NOMO-1 treated with dmso at 0.1 percent for 144 hours (cell line): Measurements from ENCODE around the gene GBX1.

ENCODE experiments used
- DNase-seq: peaks from one replicate; lab custom pipeline; 2025; ENCODE audit not compliant: unreplicated experiment; lab: John Stamatoyannopoulos, UW

Gene GBX1

DNA sequence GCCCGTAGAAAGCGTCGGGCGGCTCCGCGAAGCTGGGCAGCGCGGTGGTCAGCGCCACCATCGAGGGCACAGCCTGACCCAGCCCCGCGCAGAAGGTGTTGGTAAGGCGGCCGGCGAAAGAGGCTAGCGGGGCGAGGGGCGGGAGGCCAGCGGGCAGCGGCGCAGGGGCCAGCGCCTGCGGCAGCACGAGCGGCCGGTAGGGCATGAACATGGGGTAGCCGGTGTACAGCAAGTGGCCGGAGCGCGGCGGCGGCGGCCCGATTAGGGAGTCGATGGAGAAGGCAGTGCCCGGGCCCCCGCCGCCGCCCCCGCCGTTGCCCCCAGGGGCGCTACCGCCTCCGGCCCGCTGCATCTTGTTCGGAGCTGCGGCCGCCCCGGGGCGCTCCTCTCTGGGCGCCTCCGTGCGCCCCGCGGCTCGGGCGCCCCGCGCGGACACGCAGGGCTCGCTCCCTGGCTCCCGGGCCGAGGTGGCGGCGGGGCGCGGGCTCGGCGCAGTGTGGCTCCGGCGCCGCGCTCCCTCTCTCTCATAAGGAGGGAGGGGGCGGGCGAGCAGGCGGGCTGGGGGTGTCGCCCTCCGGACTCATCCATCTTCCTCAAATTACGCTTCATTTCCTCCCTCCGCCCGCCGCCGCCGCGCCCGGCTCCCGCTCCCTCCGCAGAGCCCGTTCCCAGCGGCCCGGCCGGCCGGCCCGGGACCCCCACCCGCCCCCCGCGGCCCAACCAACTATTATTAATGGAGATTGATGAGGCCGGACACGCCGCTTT is at the start of gene GBX1:
Gene GBX1, minus strand, starts transcription at position 498 of the 765 bp plus-strand sequence. Its CDS starts 146 bp downstream, at position 352.
- DNase-seq = no peak

DNA sequence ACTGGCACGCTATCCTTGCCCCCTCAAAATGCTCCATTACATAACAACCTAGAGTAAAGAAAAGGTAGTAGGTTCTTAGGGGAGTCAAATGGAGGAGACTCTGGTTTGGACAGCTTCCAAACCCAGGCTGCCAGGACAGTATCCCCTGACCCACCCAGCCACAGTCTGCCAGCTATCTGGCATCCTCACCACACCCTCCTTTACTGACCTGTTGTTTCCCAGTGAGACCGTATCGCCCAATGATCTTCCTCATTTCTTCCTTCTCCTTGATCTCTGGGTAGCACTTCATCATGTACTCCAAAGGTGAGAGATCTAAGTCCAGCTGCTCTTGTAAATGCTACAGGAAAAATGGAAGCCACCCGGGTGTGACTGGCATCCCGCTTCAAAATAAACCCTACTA is 47.9 kb upstream of the GBX1 start:
- no peak for DNase-seq

DNA sequence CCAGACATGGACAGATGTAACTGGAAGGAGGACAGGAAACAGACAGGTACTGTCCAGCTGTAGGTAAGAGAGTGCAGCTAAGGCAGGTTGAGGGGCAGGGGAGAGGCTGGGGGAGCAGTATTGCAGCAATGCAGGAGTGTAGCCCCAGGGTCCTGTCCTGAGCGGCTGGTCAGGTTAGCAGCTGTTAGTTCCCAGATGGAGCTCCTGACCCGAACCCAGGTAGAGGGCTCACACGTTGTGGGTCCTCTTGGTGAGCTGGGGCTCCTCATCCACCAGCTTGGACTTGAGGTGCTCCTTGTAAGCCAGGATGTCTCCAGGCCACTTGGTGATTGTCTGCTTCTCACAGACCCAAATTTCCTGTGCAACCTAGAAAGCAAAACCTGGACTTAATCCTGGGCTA is 46.3 kb upstream of the GBX1 start:
- no peak for DNase-seq

DNA sequence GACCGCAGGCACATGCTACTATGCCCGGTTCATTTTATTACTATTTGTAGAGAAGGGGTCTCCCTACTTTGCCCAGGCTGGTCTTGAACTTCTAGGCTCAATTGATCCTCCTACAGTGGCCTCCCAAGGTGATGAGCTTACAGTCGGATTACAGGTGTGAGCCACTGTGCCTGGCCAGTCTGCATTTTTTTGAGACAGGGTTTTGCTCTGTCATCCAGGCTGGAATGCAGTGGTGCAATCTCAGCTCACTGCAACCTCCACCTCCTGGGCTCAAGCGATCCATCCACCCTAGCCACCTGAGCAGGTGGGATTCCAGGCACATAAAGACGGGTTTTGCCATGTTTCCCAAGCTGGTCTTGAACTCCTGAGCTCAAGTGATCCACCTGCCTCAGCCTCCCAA is 45.1 kb upstream of the GBX1 start:
- DNase-seq = no peak

DNA sequence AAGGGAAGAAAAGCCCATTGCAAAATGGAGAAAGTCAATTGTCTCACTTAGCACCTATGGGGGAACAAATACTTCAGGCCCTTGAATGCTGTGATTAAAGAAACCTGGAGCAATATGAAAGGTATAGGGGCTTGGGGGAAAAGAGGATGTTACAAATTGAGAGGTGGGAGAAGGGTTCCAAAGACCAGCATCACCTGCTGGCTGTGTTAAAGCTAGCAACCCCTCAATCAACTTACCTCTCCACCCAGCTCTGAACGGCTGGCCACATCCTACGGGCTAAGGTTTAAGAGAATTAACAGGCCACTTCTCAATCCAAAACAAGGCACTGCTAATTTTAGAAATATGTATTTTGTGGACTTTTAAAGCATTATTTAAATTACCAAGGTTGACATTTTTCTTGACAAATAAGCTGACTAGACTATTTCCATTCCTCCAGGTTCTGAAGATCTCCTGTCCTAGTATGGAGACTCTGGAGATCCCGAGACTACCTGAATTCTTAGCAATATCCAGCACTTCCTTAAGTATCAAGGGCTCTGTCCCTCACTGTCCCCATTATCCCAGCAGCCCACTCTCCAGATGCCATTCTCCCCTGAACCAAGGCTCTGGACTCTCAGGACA is 43.8 kb upstream of the GBX1 start:
- DNase-seq = no peak

DNA sequence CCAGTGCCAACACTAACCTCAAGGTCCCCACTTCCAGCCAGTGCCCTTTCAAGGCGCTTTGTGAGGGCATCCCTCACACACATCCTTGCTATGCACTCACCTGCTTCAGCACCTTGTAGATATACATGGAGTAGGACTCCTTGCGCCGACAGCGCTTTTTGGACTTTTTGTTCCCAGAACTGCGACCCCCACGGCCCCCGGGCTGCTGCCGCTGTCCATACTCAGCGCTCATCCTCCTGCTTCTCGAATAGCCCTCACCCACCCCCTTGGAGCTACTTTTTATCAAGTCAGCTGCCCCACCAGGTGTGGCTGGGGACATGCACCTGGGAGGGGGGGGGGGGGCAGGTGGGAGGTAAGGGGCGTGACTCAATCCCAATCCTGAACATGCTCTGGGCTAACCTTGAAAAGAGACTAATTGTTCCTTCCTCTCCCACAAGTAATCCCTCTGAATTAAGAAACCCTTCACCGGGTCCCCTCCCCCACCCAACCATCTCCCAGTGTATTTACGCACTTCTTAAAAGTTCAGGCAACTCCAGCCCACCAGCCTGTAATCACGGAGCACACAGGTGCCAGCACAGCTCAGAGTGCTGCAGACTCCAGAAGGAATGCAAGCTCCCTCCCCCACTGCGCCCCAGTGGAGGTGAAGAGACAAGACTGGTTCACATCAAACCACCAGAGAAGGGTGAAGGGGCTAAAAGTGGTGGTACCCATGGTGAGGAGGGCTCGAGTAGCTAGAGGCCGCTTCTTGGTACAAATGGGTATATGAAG is 42.8 kb upstream of the GBX1 start, which contains the start of gene H2BK1:
Gene H2BK1, minus strand, starts transcription at position 402 of the 768 bp plus-strand sequence. Its CDS starts 170 bp downstream, at position 232.
- no peak for DNase-seq

DNA sequence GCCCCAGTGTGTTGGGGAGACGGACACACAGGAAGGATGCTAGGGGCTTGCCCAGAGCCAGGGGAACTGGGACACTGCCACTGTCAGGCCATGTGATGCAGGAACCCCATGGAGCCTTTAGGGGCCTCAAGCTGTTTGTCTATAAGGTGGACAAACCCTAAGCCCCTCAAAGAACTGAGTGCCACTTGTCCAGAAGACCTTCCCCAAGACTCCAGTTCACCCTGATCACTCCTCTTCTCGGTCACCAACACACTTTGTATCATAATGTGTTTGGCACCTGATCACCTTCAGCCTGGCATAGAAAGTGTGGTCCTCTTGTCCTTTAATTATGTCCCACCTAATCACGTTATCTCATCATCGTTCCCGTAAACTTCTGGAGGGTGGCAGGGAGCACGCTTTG is 42.1 kb upstream of the GBX1 start:
- DNase-seq = no peak

DNA sequence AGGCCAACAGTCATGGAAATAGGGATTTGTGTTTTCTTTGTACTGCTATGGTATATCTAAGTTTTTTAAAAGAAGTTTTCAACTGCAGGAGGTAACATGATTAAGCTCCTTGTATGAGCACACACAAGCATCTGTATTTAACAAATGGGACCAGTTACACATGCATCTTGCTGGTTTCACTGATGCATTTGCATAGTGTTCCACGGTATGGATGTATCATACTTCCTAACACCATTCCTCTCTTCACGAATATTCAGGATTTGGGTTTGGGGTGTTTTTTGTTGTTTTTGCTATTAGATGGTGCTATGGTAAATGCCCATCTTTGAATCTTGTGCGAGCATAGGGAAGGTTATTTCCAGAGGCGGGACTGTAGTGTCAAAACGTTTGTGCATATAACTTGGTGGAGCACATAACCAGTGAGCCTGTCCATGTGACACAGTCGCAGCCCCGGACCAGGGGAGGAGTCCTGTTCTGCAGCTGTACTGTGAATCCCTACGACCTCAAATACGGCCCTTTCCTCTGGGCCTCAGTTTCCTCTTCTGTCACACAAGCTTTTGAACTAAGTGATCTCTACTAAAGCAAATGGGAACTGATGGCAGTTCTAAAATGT is 40.9 kb upstream of the GBX1 start:
- no peak for DNase-seq

DNA sequence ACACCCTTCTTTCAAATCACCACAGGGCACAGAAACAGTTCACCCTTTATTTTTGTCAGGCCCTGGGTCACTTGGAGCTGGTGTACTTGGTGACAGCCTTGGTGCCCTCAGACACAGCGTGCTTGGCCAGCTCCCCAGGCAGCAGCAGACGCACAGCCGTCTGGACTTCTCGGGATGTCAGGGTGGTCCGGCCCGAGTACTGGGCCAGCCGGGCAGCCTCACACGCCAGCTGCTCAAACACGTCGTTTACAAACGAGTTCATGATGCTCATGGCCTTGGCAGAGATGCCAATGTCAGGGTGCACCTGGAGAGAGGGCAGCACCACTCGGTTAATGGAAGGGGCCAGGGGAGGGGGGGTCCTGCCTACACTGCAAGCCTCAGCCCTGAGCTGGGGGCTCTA is 40.3 kb upstream of the GBX1 start:
- DNase-seq = no peak

DNA sequence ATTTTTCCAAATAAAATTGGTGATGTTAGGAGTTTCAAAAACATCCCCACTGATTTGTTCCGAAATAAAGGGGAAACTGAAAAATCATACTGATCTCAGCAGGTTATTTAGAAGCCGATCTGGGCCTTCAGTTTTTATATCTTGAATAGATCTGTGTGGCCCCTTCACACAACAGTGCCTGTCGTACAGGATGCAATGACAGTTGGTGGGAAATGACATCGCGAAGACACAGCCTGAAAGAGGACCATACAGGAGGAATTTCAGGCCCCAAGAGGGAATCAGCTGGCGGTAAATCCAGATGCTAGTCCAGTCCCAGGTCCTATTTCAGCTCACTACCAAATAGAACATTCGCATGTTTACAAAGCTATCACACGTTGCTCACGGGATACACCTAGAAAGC is 39.8 kb upstream of the GBX1 start:
- no peak for DNase-seq

DNA sequence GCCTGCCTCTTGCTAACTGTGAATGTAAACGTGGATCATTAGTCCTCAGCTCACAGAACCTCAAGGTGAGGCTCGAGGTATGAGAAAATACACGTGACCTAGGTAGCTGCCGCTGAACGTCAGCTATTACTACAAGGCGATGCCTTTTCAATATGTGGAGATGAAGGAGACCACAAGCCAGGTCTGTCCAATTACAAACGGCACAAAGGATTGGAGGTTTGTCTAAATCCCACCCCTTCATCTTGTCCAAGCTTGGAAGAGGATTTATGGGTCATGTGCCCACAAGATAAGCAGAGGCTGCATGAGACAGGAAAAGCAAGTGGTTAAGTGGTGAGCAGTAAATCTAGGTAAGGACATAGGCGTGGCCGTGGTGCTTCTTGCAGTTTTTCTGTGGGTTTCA is 39.4 kb upstream of the GBX1 start:
- DNase-seq = no peak

DNA sequence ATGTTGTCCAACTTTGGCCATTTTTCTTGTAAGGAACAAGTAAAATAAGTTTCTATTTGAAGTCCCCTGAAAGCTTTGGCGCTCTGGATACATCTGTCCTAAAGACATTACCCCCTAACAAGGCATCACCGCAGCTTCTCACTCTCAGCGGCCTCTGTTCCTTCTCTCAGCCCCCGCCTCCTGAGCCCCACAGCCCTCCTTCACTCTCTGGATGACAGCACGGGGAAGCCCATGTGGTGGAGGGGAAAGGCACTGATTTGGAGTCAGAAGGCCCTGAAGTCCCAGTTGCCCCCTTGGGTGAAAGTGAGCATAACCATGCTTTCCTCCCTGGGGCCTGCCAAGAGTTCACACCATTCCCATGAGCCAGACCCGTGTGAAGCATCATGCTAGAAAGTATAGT is 38.2 kb upstream of the GBX1 start:
- no peak for DNase-seq

DNA sequence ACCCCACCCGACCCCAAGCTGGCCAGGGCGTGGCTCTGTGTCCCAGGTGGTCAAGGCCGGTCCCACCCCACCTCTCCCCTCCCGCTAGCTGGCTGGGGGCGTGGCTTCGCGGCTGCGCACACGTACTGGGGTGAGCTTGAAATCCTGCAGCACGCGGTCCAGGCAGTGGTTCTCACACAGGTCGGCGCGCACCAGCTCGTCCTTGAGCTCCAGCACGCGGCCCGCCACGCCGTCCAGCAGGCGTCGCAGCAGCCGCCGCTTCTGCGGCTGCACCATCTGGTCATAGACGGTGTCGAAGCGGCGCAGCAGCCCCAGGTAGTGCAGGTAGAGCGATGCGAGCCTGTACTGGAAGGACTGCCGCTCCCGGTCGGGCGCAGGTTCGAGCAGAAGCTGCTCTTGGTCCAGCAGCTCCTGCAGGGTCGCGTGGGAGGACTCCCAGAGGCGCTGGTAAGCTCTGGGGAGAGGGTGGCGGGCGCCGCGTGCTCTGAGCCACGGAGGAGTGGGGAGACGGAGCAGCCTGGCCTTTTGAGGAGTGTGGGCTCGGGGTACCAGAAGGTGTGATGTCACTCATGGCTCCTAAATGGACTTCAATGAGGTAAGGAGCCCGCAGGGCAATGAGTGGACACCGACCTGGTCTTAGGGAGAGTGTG is 37.0 kb upstream of the GBX1 start:
- DNase-seq = no peak

DNA sequence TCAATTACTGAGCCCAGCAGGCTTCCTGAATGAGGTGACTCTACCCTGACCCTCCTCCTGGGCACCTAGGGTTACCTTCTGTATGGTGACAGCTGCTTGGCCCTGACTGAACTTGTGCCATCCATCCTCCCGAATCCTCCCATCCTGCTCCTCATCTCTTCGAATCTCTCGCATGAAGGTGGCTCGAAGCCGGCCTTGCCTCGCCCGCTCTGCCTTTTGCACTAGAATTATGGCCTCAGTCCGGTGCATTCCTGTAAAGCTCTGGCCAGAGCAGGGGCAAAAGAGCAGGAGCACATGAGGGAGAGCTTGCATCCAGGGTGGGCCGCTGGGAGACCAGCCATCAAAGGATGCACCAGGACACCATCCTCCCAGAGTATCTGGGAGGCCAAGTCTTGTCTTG is 35.3 kb upstream of the GBX1 start:
- DNase-seq = no peak

DNA sequence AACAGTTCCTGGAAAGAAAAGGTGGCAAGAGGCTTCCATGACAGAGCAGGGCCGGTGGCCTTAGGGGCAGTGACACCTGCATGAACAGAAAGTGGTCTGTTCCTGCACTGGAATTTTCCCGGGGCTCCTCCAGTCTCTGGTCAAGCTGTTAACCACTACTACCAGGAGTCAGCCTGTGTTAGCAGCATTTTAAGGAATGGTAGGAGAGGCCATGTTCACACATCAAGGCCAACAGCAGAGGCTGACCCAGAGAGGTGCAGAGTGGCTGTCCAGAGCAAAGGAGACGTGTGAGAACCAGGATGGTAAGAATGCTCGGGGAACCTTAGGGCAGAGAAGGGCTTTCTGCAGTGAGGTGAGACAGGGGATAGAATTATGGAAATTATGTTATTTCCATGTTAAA is 34.3 kb upstream of the GBX1 start:
- no peak for DNase-seq

DNA sequence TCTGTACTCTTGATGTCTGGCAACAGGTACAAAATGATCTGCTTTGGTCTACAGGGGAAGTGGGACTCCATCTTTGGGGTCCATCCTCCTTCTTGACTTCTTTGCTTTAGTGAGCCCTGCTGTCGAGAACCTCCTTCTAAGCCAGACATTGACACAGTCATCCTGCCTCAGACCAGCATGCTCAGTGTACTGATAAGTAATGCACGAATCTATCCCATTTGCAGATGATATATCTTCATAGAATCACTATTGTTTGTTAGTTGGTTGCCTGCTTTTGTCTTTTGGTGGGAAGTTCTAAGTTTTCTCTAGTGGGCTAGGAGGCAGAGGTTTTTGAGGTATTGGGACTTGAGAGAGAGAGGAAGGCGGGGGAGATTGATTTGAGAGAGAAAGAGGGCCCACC is 33.9 kb upstream of the GBX1 start:
- DNase-seq = no peak

DNA sequence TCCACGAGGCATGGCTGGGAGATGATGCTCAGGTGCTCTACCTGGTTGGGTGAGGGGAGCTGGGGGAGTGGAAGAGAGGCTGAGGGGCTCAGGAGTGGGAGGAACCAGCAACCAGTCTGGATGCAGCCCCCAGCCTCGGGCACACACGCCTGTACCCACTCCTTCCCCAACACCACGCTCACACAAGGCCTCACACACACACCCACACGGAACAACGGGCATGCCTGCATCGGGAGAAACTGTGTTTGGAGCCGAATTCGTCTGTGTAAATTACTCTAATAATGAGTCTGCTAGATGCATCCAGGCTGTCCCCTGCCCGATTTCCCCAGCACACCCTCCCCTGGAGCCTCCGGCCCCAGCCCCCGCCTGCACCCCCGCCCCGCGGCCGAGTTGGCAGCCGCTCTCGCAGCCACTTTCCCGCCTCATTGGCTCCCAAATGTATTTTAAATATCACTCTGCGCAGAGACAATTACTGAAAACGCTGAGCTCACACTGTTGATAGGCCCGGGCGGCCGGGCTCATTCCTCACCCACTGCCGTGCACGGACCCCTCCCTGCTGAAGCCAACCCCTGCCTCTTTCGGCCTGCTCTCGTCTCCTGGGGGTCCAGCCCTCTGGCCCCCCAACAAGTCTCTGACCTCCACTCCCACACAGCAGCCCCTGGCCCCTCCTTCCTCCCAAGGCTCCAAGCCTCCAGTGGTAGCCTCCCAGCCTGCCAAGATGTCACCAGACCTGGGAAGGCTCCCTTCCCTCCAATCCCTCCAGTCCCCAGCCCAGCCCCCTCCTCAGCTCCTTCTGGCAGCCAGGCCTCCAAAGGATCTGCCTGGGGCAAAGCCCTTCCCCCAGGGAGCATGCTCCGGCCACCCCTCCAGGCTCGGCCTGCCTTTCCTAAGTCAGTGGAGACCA is 31.7 kb upstream of the GBX1 start:
- DNase-seq = no peak

DNA sequence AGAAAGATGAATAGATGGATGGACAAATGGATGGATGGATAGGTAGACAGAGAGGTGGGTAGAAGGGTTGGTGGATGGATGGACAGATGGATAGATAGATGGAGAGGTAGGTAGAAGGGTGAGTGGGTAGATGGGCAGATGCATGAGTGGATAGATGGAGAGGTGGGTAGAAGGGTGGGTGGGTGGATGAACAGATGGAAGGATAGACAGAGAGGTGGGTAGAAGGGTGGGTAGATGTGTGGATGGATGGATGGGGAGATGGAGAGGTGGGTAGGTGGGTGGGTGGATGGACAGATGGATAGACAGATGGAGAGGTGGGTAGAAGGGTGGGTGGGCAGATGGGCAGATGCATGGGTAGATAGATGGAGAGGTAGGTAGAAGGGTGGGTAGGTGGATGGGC is 30.4 kb upstream of the GBX1 start:
- no peak for DNase-seq

DNA sequence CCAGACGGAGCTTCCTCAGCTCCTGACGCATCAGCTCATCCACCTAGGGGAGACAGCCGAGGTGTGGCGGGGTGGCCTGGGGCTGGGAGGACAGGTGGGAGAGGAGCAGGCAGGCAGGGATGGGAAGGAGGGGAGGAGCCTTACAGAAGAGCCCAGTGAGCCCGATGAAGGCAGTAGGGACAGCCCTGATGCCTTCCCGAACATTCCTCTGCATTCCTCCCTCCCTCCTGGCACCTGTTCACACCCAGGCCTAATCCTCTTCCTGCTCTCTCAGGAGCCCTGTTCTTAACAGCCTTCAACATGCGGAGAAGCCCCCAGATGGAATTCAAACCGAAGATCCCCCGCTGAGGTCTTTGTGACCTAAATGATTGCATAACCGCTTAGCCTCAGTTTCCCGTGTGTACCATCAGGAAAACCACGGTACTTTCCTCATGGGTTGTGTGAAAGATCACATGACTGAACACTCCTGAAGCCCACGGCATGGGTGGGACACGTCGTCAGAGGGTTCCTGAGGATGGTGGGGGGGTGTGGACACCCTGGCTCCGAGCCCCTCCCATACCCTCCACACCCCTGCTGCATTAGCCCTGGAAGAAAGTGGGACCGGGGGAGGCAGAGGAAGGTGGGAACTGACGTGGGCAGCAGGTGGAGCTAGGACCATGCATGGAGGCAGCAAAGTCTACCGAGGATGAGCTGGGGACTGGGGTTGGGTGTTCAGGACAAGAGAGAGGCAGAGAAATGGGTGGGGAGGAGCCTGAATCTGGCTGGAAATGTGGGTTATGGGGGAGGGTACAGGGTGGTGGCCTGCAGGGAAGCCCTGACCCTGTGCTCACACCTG is 28.3 kb upstream of the GBX1 start:
- DNase-seq = no peak
